CD4-positive, CD25-positive, alpha-beta regulatory T cell (primary cell): ENCODE measurements around the gene SLC1A3. TPM values are rescaled to one million over a fixed set of nuclear protein-coding genes. Genes with fewer than 3 reads are reported as not detected.
A peak's percentile ranks its signal among the peaks of the same experiment; 100 is the strongest.

Source experiments
- ATAC-seq, 2 donors: fragments of 150-1000 bp; cut with Tn5 transposase; one replicate each; pipeline ENCODE4 v1.10.0; 2021; ENCODE audit warnings: low read depth in 2 of 2, moderate number of reproducible peaks in 2 of 2, moderate library complexity in 1 of 2
- DNase-seq, 3 donors: peaks; one replicate each; pipeline versions ENCODE4 v3.0.0 to v3.0.0-alpha.2; 2012 to 2022; ENCODE audit warnings: mixed read lengths in 1 of 3
- H3K27ac ChIP-seq: one replicate; pipeline ENCODE4 v1.7.0; 2013; ENCODE audit warnings: mild to moderate bottlenecking, low read length; ENCODE audit not compliant: insufficient read depth, poor library complexity, severe bottlenecking
- H3K27me3 ChIP-seq: one replicate; pipeline ENCODE4 v1.7.0; 2013; ENCODE audit warnings: low read length; ENCODE audit not compliant: control insufficient read depth, insufficient read depth
- H3K36me3 ChIP-seq: one replicate; pipeline ENCODE4 v1.7.0; 2013; ENCODE audit warnings: mild to moderate bottlenecking, low read length, moderate library complexity; ENCODE audit not compliant: control insufficient read depth, insufficient read depth
- H3K4me1 ChIP-seq: 2 replicates; pipeline ENCODE4 v1.7.0; 2013; ENCODE audit warnings: mild to moderate bottlenecking, low read length; ENCODE audit not compliant: insufficient read depth, control insufficient read depth, poor library complexity, severe bottlenecking
- H3K4me3 ChIP-seq: one replicate; pipeline ENCODE4 v1.7.0; 2013; ENCODE audit warnings: low read depth, mild to moderate bottlenecking, low read length, moderate library complexity
- H3K9me3 ChIP-seq, 2 experiments: 1 replicate in 1 of 2; 2 replicates in 1 of 2; pipeline ENCODE4 v1.7.0; 2013; ENCODE audit warnings: low read length in 2 of 2, mild to moderate bottlenecking in 1 of 2, moderate library complexity in 1 of 2; ENCODE audit not compliant: control insufficient read depth in 2 of 2
- H3K27ac Mint-ChIP-seq, 3 donors: one replicate each; pipeline ENCODE4 v1.8.0; 2020 to 2022; ENCODE audit warnings: mild to moderate bottlenecking in 3 of 3, mixed read lengths in 3 of 3, moderate library complexity in 2 of 3
- H3K27me3 Mint-ChIP-seq: one replicate; pipeline ENCODE4 v1.8.0; 2022; ENCODE audit warnings: mild to moderate bottlenecking, mixed read lengths
- H3K36me3 Mint-ChIP-seq: one replicate; pipeline ENCODE4 v1.8.0; 2020; ENCODE audit warnings: mixed read lengths
- H3K4me1 Mint-ChIP-seq, 4 donors: one replicate each; pipeline ENCODE4 v1.8.0; 2020 to 2022; ENCODE audit warnings: mixed read lengths in 4 of 4, mild to moderate bottlenecking in 1 of 4
- H3K4me3 Mint-ChIP-seq, 4 donors: one replicate each; pipeline ENCODE4 v1.8.0; 2020 to 2022; ENCODE audit warnings: mild to moderate bottlenecking in 4 of 4, mixed read lengths in 4 of 4, moderate library complexity in 3 of 4
- H3K9me3 Mint-ChIP-seq, 7 donors: one replicate each; pipeline ENCODE4 v1.8.0; 2020 to 2022; ENCODE audit warnings: mixed read lengths in 7 of 7, mild to moderate bottlenecking in 3 of 7, moderate library complexity in 2 of 7
- polyA plus RNA-seq, 4 donors: library from polyadenylated mRNA; unstranded; fragments of 300-500 nt; fragmentation: Illumina TruSeq; gene quantifications; one replicate each; pipeline ENCODE4 v1.2.3, GENCODE V29; 2021
- total RNA-seq: library from RNA; stranded (reverse); gene quantifications from one replicate; pipeline ENCODE4 v1.2.3, GENCODE V29; 2022

Gene SLC1A3
- total and polyA plus RNA-seq, 5 donors from 2014 or later: not detected

GRCh38 chr5:36654564-36654963 is 48.2 kb downstream of the SLC1A3 start:
- DNase-seq (no peak), ATAC-seq (no peak)
- H3K9me3 ChIP-seq: no peaks in the 10 kb centered on the region
- H3K36me3 ChIP-seq: no peaks in the 10 kb centered on the region
- H3K4me1 ChIP-seq: no peaks in the 10 kb centered on the region
- H3K4me3 ChIP-seq: no peak overlapping the region
- H3K9me3 Mint-ChIP-seq: peaks cover 0 to 2% (median 0%) of the 10 kb centered on the region in 7 donors
- peaks cover 22% of the 10 kb centered on the region for H3K27me3 Mint-ChIP-seq
- no peak overlapping the region for H3K4me3 Mint-ChIP-seq
- H3K4me1 Mint-ChIP-seq: no peaks in the 10 kb centered on the region
- no peak overlapping the region for H3K27ac ChIP-seq
- H3K27me3 ChIP-seq: peaks cover 12% of the 10 kb centered on the region
- H3K27ac Mint-ChIP-seq: no peak overlapping the region
- no peaks in the 10 kb centered on the region for H3K36me3 Mint-ChIP-seq

GRCh38 chr5:36655161-36655560 is 48.8 kb downstream of the SLC1A3 start:
- peaks cover 0 to 2% (median 0%) of the 10 kb centered on the region in 7 donors for H3K9me3 Mint-ChIP-seq
- H3K36me3 ChIP-seq: no peaks in the 10 kb centered on the region
- no peaks in the 10 kb centered on the region for H3K36me3 Mint-ChIP-seq
- no peaks in the 10 kb centered on the region for H3K4me1 Mint-ChIP-seq
- no peak overlapping the region for H3K27ac ChIP-seq
- H3K27me3 Mint-ChIP-seq: peaks cover 22% of the 10 kb centered on the region
- no peak overlapping the region for H3K4me3 ChIP-seq
- H3K4me1 ChIP-seq: no peaks in the 10 kb centered on the region
- peaks cover 12% of the 10 kb centered on the region for H3K27me3 ChIP-seq
- no peak overlapping the region for H3K27ac Mint-ChIP-seq
- ATAC-seq: no peak
- no peak for DNase-seq
- H3K4me3 Mint-ChIP-seq: no peak overlapping the region
- no peaks in the 10 kb centered on the region for H3K9me3 ChIP-seq

GRCh38 chr5:36656556-36656955 is 50.1 kb downstream of the SLC1A3 start:
- H3K36me3 Mint-ChIP-seq: no peaks in the 10 kb centered on the region
- no peak overlapping the region for H3K4me3 Mint-ChIP-seq
- H3K9me3 ChIP-seq: no peaks in the 10 kb centered on the region
- no peaks in the 10 kb centered on the region for H3K4me1 Mint-ChIP-seq
- H3K4me1 ChIP-seq: no peaks in the 10 kb centered on the region
- H3K27ac Mint-ChIP-seq: no peak overlapping the region
- H3K9me3 Mint-ChIP-seq: peaks cover 0 to 2% (median 0%) of the 10 kb centered on the region in 7 donors
- H3K36me3 ChIP-seq: no peaks in the 10 kb centered on the region
- peaks cover 17% of the 10 kb centered on the region for H3K27me3 Mint-ChIP-seq
- H3K27me3 ChIP-seq: peaks cover 12% of the 10 kb centered on the region
- ATAC-seq (no peak), DNase-seq (no peak)
- H3K27ac ChIP-seq: no peak overlapping the region
- H3K4me3 ChIP-seq: no peak overlapping the region

GRCh38 chr5:36657563-36657995 is 51.2 kb downstream of the SLC1A3 start:
- peaks cover 10% of the 10 kb centered on the region for H3K27me3 ChIP-seq
- H3K4me3 ChIP-seq: no peak overlapping the region
- no peaks in the 10 kb centered on the region for H3K9me3 ChIP-seq
- H3K27ac ChIP-seq: no peak overlapping the region
- Mint-ChIP-seq H3K27ac (no peak overlapping the region), H3K27me3 (peaks cover 15% of the 10 kb centered on the region), H3K4me3 (no peak overlapping the region), H3K9me3 (peaks cover 0 to 1% (median 0%) of the 10 kb centered on the region in 7 donors), H3K36me3 (no peaks in the 10 kb centered on the region), H3K4me1 (no peaks in the 10 kb centered on the region)
- no peaks in the 10 kb centered on the region for H3K4me1 ChIP-seq
- DNase-seq (no peak), ATAC-seq (peak in 1 of 2 donors; percentile 35)
- no peaks in the 10 kb centered on the region for H3K36me3 ChIP-seq

GRCh38 chr5:36658038-36658756 is 51.8 kb downstream of the SLC1A3 start:
- H3K9me3 ChIP-seq: no peaks in the 10 kb centered on the region
- peaks cover 0 to 1% (median 0%) of the 10 kb centered on the region in 7 donors for H3K9me3 Mint-ChIP-seq
- H3K4me1 ChIP-seq: no peaks in the 10 kb centered on the region
- no peaks in the 10 kb centered on the region for H3K4me1 Mint-ChIP-seq
- H3K36me3 Mint-ChIP-seq: no peaks in the 10 kb centered on the region
- H3K4me3 ChIP-seq: no peak overlapping the region
- no peak for ATAC-seq
- H3K27me3 ChIP-seq: peaks cover 10% of the 10 kb centered on the region
- H3K27ac Mint-ChIP-seq: no peak overlapping the region
- DNase-seq: no peak
- no peak overlapping the region for H3K27ac ChIP-seq
- H3K4me3 Mint-ChIP-seq: no peak overlapping the region
- H3K36me3 ChIP-seq: no peaks in the 10 kb centered on the region
- peaks cover 14% of the 10 kb centered on the region for H3K27me3 Mint-ChIP-seq

- Mint-ChIP-seq H3K27ac (no peak overlapping the region), H3K4me1 (no peaks in the 10 kb centered on the region), H3K36me3 (no peaks in the 10 kb centered on the region), H3K4me3 (no peak overlapping the region), H3K27me3 (peaks cover 10% of the 10 kb centered on the region), H3K9me3 (peaks cover 0 to 1% (median 0%) of the 10 kb centered on the region in 7 donors)
- H3K9me3 ChIP-seq: no peaks in the 10 kb centered on the region
- H3K4me3 ChIP-seq: no peak overlapping the region
- no peaks in the 10 kb centered on the region for H3K36me3 ChIP-seq
- H3K27me3 ChIP-seq: peaks cover 10% of the 10 kb centered on the region
- no peaks in the 10 kb centered on the region for H3K4me1 ChIP-seq
- H3K27ac ChIP-seq: no peak overlapping the region
- DNase-seq (no peak), ATAC-seq (no peak)
These were observed 53.0 kb downstream of the SLC1A3 start for GRCh38 chr5:36659411-36659810.

- no peak overlapping the region for H3K27ac Mint-ChIP-seq
- H3K36me3 Mint-ChIP-seq: no peaks in the 10 kb centered on the region
- H3K9me3 ChIP-seq: no peaks in the 10 kb centered on the region
- H3K27ac ChIP-seq: no peak overlapping the region
- peaks cover 10% of the 10 kb centered on the region for H3K27me3 ChIP-seq
- H3K4me1 ChIP-seq: no peaks in the 10 kb centered on the region
- H3K36me3 ChIP-seq: no peaks in the 10 kb centered on the region
- peaks cover 0 to 1% (median 0%) of the 10 kb centered on the region in 7 donors for H3K9me3 Mint-ChIP-seq
- no peak overlapping the region for H3K4me3 Mint-ChIP-seq
- peaks cover 4% of the 10 kb centered on the region for H3K27me3 Mint-ChIP-seq
- DNase-seq (no peak), ATAC-seq (no peak)
- H3K4me3 ChIP-seq: no peak overlapping the region
- H3K4me1 Mint-ChIP-seq: no peaks in the 10 kb centered on the region
These were observed 54.1 kb downstream of the SLC1A3 start for GRCh38 chr5:36660397-36661049.
